SK-N-SH (cell line): ENCODE measurements around the gene WRNIP1. TPM values are rescaled to one million over a fixed set of nuclear protein-coding genes. Genes with fewer than 3 reads are reported as not detected.

Source experiments
- CTCF ChIA-PET: fragments of 300-600, 350-600 bp; formaldehyde crosslinking; extraction: SDS; loops from one replicate; lab custom pipeline; 2021; lab: Yijun Ruan, JAX
- POLR2A ChIA-PET: fragments of 350-600 bp; sonication (Branson Sonifier 250); formaldehyde crosslinking; extraction: SDS; loops from one replicate; lab custom pipeline; 2020; ENCODE audit warnings: antibody characterized with exemption, inconsistent platforms; lab: Yijun Ruan, JAX
- DNase-seq: peaks from one replicate; pipeline ENCODE4 v3.0.0; 2012
- H2AFZ ChIP-seq: fragments of 200-600 bp; sonication (generic); 2 replicates; pipeline ENCODE4 v1.8.1; 2016; ENCODE audit warnings: antibody characterized with exemption, mild to moderate bottlenecking, low read depth
- H3F3A ChIP-seq: fragments of 200-600 bp; sonication (generic); replicated peaks from 2 replicates; pipeline ENCODE3; 2016; ENCODE audit warnings: antibody characterized with exemption, mild to moderate bottlenecking; ENCODE audit not compliant: insufficient read depth
- H3K27ac ChIP-seq, 2 experiments: fragments of 200-500 bp in 1 of 2; fragments of 200-600 bp in 1 of 2; sonication (Bioruptor generic) in 1 of 2; sonication (generic), shearing (Covaris generic) in 1 of 2; 2 replicates each; pipeline versions ENCODE4 v1.5.1 to v1.6.1; 2014 to 2016; ENCODE audit warnings: low read depth in 2 of 2, inconsistent platforms in 1 of 2, low read length in 1 of 2, mild to moderate bottlenecking in 1 of 2, mixed read lengths in 1 of 2
- H3K27me3 ChIP-seq: fragments of 200-600 bp; sonication (generic), shearing (Covaris generic); 2 replicates; pipeline ENCODE4 v1.6.1; 2016; ENCODE audit warnings: mixed run types; ENCODE audit not compliant: insufficient read depth
- H3K36me3 ChIP-seq, 2 experiments: fragments of 200-500 bp in 1 of 2; fragments of 200-600 bp in 1 of 2; sonication (Bioruptor generic) in 1 of 2; sonication (generic) in 1 of 2; replicated peaks in 1 of 2; 2 replicates each; pipeline versions ENCODE3 to v1.5.1; 2014 to 2016; ENCODE audit warnings: low read length in 1 of 2, mild to moderate bottlenecking in 1 of 2; ENCODE audit not compliant: insufficient read depth in 2 of 2, control insufficient read depth in 1 of 2
- H3K4me1 ChIP-seq, 2 experiments: fragments of 200-500 bp in 1 of 2; fragments of 200-600 bp in 1 of 2; sonication (Bioruptor generic) in 1 of 2; sonication (generic), shearing (Covaris generic) in 1 of 2; 2 replicates each; pipeline versions ENCODE4 v1.5.1 to v1.6.1; 2014 to 2016; ENCODE audit warnings: low read depth in 1 of 2, low read length in 1 of 2, mixed run types in 1 of 2; ENCODE audit not compliant: insufficient read depth in 2 of 2, control insufficient read depth in 1 of 2
- H3K4me2 ChIP-seq: fragments of 200-600 bp; sonication (generic), shearing (Covaris generic); 2 replicates; pipeline ENCODE4 v1.6.1; 2017; ENCODE audit warnings: mixed run types
- H3K4me3 ChIP-seq, 2 experiments: fragments of 200-500 bp in 1 of 2; fragments of 200-600 bp in 1 of 2; sonication (Bioruptor generic) in 1 of 2; sonication (generic), shearing (Covaris generic) in 1 of 2; 2 replicates each; pipeline versions ENCODE4 v1.5.1 to v1.8.1; 2014 to 2016; ENCODE audit warnings: low read depth in 2 of 2, inconsistent platforms in 1 of 2, low read length in 1 of 2, mild to moderate bottlenecking in 1 of 2, mixed read lengths in 1 of 2, moderate library complexity in 1 of 2
- H3K79me2 ChIP-seq: fragments of 200-600 bp; sonication (generic); 2 replicates; pipeline ENCODE4 v1.8.1; 2017; ENCODE audit warnings: mild to moderate bottlenecking; ENCODE audit not compliant: insufficient read depth
- H3K9ac ChIP-seq: fragments of 200-600 bp; sonication (generic); 2 replicates; pipeline ENCODE4 v1.6.1; 2017; ENCODE audit warnings: mixed run types
- H3K9me2 ChIP-seq: fragments of 200-600 bp; sonication (generic); 2 replicates; pipeline ENCODE4 v1.6.1; 2017; ENCODE audit warnings: mixed run types
- H3K9me3 ChIP-seq: fragments of 200-600 bp; sonication (generic); 2 replicates; pipeline ENCODE4 v1.6.1; 2017; ENCODE audit warnings: mixed run types, mild to moderate bottlenecking, moderate library complexity
- H4K20me1 ChIP-seq: fragments of 200-600 bp; sonication (generic); 2 replicates; pipeline ENCODE4 v1.6.1; 2017; ENCODE audit warnings: mild to moderate bottlenecking, mixed run types; ENCODE audit not compliant: insufficient read depth
- ELF1 ChIP-seq: IDR thresholded peaks from 2 replicates; pipeline ENCODE4 v1.4.0; 2012
- GABPA ChIP-seq: IDR thresholded peaks from 2 replicates; pipeline ENCODE4 v1.4.0; 2012; ENCODE audit warnings: low read depth, mild to moderate bottlenecking
- IRF3 ChIP-seq: fragments of 150-350 bp; IDR thresholded peaks from 2 replicates; pipeline ENCODE4 v1.6.1; 2016; ENCODE audit warnings: mild to moderate bottlenecking, low read depth, low read length
- MEF2A ChIP-seq: IDR thresholded peaks from 2 replicates; pipeline ENCODE4 v1.4.0; 2012; ENCODE audit warnings: low read depth, borderline replicate concordance
- REST ChIP-seq: IDR thresholded peaks from 2 replicates; pipeline ENCODE4 v1.6.1; 2012; ENCODE audit warnings: mild to moderate bottlenecking, low read depth, low read length, moderate library complexity
- SMC3 ChIP-seq: IDR thresholded peaks from 2 replicates; pipeline ENCODE4 v1.6.1; 2012; ENCODE audit warnings: low read depth, low read length, improper control_type of control experiment
- TAF1 ChIP-seq: IDR thresholded peaks from 2 replicates; pipeline ENCODE4 v1.6.1; 2012; ENCODE audit warnings: low read depth, mild to moderate bottlenecking, low read length, moderate library complexity, borderline replicate concordance
- USF2 ChIP-seq: fragments of 150-350 bp; IDR thresholded peaks from 2 replicates; pipeline ENCODE4 v1.6.1; 2017; ENCODE audit warnings: antibody characterized with exemption, low read length, low read depth, borderline replicate concordance
- YY1 ChIP-seq: IDR thresholded peaks from 2 replicates; pipeline ENCODE4 v1.4.0; 2012; ENCODE audit warnings: low read depth, mild to moderate bottlenecking
- ZBTB33 ChIP-seq: IDR thresholded peaks from 2 replicates; pipeline ENCODE4 v1.4.0; 2012; ENCODE audit warnings: low read depth, borderline replicate concordance
- WGBS: methylation state at CpG from one replicate; pipeline ENCODE4 v1.1.6; 2017; ENCODE audit warnings: low lambda C conversion rate; 5-methylcytosine and 5-hydroxymethylcytosine counted together
- polyA plus RNA-seq, 3 experiments: library from polyadenylated mRNA; depleted of rRNA; stranded (reverse); fragments of >200 nt; gene quantifications; 2 replicates each; pipeline ENCODE4 v1.2.3, GENCODE V29; 2012

The WRNIP1 gene
- polyA plus RNA-seq, 1 of the 3 experiments (the other 2 are of a cell fraction) = 47.5 TPM

- Histone ChIP-seq H3F3A (no peaks in the 10 kb centered on the region), H3K9ac (no peak overlapping the region), H3K79me2 (no peaks in the 10 kb centered on the region), H3K36me3 (peaks cover 11 to 12% of the 10 kb centered on the region in 2 experiments), H3K27ac (no peak overlapping the region), H2AFZ (no peak overlapping the region), H3K4me2 (no peak overlapping the region), H4K20me1 (no peaks in the 10 kb centered on the region), H3K9me2 (no peaks in the 10 kb centered on the region)
- POLR2A ChIA-PET = no interaction called here
- 90% methylated on average over 2 of the region's 2 CpGs for WGBS
- CTCF ChIA-PET = interaction anchor here (0.8 to 0.9 kb wide), 2 partner anchors 15 to 121 kb away, joined by 3 read pairs; no protein-coding TSS in a partner anchor
- DNase-seq = no peak
- TF ChIP-seq YY1 (no peak), IRF3 (no peak), GABPA (no peak), ELF1 (no peak), TAF1 (no peak), REST (no peak), SMC3 (no peak), USF2 (no peak), ZBTB33 (no peak), MEF2A (no peak)
- TF ChIP-seq, all 33 proteins: peak for 0
- no peaks in the 10 kb centered on the region for H3K9me3 ChIP-seq
- H3K27me3 ChIP-seq = no peaks in the 10 kb centered on the region
- no peak overlapping the region for H3K4me3 ChIP-seq
- H3K4me1 ChIP-seq = no peaks in the 10 kb centered on the region
Observed at GRCh38 chr6:2831392-2831791, 66.2 kb downstream of the WRNIP1 start.
